Heart left ventricle (tissue), 13 donors: ENCODE measurements around the gene GP5.

ENCODE experiments used
- CTCF ChIP-seq, 12 donors: fragments of 200-600 bp; sonication (generic) in 4 of 12; IDR thresholded peaks; one replicate each; pipeline versions ENCODE4 v1.5.0 to v1.8.0; 2018 to 2022; ENCODE audit warnings: antibody characterized with exemption in 12 of 12, mild to moderate bottlenecking in 5 of 12
- POLR2A ChIP-seq, 2 donors: fragments of 450-650 bp; IDR thresholded peaks; one replicate each; pipeline ENCODE4 v1.6.1; 2017; ENCODE audit warnings: antibody characterized with exemption in 2 of 2, mild to moderate bottlenecking in 2 of 2, moderate library complexity in 2 of 2
- donor health status: ischemic (EF 13 %, LVEDD 7.1; RV severe dilation, severe dysfunction).
- donor health status: DM: no; HTN: yes; CAD: no.
- donor health status: DM: no; HTN: no; CAD: no.
- donor health status: ischemic (EF 25% LVEDD 6.9; RV normal size, moderate dysfunction).
- donor health status: ischemic (EF 25% LVEDD 5.7; RV mildly dilated, moderate dysfunction).
- donor health status: ischemic (EF 35%, LVEDD 5.7; RV mildly dilated, moderate dysfunction).
- donor health status: nonischemic (EF 11% LVEDD 7.7; RV severe dilation, severe dysfunction).
- donor health status: DM: yes; HTN: yes; CAD: no.
- donor health status: PGD.
- donor health status: ischemic (EF 29% LVEDD 5.4; RV normal size, mild dysfunction).
- donor health status: nonischemic (EF 23%, LVEDD 6.1; RV moderate dilation, normal function).

- TF ChIP-seq POLR2A (IDR thresholded peaks at IDR 0.05) = no peak
- TF ChIP-seq CTCF (IDR thresholded peaks at IDR 0.05) = no peak
These were observed 32.5 kb upstream of the GP5 start for GRCh38 chr3:194431554-194431953.
